GM10266 (cell line): ENCODE data around the gene MTIF2.
"Not testable (repeated sequence)": the region's sequence is repeated elsewhere in the genome, so short reads cannot be mapped to it uniquely, and the experiment has no call there.

Experiments used
- DNase-seq: peaks from one replicate; pipeline ENCODE4 v3.0.0; 2012; ENCODE audit errors: extremely low spot score
- CTCF ChIP-seq: IDR thresholded peaks from 2 replicates; pipeline ENCODE4 v1.5.1; 2012; ENCODE audit warnings: mild to moderate bottlenecking, low read depth; ENCODE audit not compliant: control insufficient read depth, insufficient read depth; ENCODE audit errors: missing control alignments

The MTIF2 gene

GRCh38 chr2:55268288-55268906 lies 634 bp downstream of the MTIF2 start:
- no peak for TF ChIP-seq CTCF
- no peak for DNase-seq

GRCh38 chr2:55259586-55259985 lies 9.4 kb downstream of the MTIF2 start:
- not testable (repeated sequence) for DNase-seq

- no peak for TF ChIP-seq CTCF
- DNase-seq = no peak
These were observed 16.2 kb downstream of the MTIF2 start for GRCh38 chr2:55252832-55253231.

- no peak for TF ChIP-seq CTCF
- no peak for DNase-seq
These were observed 22.0 kb downstream of the MTIF2 start for GRCh38 chr2:55247025-55247424.

- no peak for TF ChIP-seq CTCF
- no peak for DNase-seq
These were observed 23.6 kb downstream of the MTIF2 start for GRCh38 chr2:55245411-55245810.

- no peak for DNase-seq
- TF ChIP-seq CTCF = no peak
These were observed 26.4 kb downstream of the MTIF2 start for GRCh38 chr2:55242617-55243016.

- not testable (repeated sequence) for DNase-seq
These were observed 27.4 kb downstream of the MTIF2 start for GRCh38 chr2:55241582-55241981.

GRCh38 chr2:55239656-55240222 lies 29.3 kb downstream of the MTIF2 start:
- DNase-seq = no peak
- TF ChIP-seq CTCF = no peak
